ENCODE measurements around the gene HSPA1L.
"Not testable (repeated sequence)": the region's sequence is repeated elsewhere in the genome, so short reads cannot be mapped to it uniquely, and the experiment has no call there.

The HSPA1L gene

DNA sequence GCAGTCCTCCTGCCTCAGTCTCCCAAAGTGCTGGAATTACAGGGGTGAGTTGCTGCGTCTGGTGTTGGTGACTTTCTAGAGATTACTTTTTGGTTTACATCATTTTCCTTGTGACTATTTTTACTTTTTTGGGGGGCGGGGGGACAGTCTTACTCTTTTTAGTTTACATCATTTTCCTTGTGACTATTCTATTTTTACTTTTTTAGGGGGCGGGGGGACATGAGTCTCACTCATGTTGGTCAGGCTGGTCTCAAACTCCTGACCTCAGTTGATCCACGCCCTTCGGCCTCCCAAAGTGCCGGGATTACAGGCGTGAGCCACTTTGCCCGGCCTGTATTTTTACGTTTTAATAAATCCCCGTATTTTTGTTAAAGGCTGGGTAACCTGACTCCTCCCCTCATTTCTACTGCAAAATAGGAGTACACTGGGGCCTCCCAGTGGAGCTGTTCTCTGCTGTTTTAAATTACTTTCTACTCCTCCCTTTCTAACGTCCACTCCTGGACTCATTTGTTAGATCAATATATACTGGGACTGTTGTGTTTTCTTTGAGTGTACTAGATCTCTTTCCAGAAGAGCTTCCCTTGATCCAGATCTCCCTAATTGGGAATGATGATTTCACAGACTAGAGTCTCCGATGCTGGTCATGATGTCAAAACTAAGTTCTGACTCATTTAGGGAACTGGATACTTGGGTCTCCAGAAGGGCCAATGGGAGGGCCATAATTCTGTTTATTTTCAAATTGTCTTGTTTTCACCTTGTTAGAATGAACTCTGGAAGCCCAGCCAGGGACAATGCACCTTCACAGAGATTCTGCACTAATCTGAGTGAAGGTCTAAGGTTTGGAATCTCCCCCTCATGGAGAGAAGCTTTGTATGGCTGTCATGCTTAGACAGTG is 21.6 kb upstream of the HSPA1L start:
- no peak for DNase-seq

DNA sequence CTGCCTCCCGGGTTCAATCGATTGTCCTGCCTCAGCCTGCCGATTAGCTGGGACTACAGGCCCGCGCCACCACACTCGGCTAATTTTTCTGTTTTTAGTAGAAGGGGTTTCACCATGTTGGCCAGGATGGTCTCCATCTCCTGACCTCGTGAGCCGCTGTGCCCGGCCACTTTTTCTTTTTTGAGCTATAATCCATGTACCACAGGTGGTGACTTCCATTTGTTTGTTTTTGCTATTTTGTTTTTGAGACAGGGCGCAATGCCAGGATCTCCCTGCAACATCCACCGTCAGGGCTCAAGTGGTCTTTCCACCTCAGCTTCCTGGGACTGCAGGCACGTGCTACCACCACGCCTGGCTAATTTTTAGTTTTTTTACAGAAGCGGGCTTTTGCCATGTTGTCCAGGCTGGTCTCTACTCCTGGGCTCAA is 21.0 kb upstream of the HSPA1L start:
- DNase-seq = peak; percentile 27

GRCh38 chr6:31834367-31835250 is 19.5 kb upstream of the HSPA1L start:
- peak; percentile 96 for DNase-seq

DNA sequence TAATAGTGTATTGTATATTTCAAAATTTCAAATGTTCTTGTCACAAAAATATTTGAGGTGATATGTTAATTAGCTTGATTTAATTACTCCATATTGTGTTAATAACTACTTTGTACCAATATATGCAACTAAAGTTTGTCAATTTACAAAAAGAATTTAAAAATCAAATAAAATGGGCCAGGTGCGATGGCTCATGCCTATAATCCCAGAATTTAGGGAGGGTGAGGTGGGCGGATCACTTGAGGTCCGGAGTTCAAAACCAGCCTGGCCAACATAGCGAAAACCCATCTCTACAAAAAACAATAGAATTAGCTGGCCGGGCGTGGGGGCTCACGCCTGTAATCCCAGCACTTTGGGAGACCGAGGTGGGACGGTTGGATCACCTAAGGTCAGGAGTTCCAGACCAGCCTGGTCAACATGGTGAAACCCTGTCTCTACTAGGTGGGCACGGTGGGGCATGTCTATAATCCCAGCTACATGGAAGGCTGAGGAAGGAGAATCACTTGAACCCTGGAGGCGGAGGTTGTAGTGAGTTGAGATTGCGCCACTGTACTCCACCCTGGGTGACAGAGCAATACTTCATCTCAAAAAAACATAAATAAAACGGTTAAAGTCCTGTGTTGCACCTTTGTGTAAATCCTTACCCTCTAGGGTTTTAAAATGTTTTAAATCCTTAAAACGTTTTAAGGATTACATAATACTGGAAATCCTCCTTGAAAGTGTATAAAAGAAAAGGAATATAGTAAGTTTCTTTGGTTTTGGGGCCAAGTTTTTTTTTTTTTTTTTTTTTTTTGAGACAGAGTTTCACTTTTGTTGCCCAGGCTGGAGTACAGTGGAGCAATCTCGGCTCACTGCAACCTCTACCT is 16.5 kb upstream of the HSPA1L start:
- no peak for DNase-seq

DNA sequence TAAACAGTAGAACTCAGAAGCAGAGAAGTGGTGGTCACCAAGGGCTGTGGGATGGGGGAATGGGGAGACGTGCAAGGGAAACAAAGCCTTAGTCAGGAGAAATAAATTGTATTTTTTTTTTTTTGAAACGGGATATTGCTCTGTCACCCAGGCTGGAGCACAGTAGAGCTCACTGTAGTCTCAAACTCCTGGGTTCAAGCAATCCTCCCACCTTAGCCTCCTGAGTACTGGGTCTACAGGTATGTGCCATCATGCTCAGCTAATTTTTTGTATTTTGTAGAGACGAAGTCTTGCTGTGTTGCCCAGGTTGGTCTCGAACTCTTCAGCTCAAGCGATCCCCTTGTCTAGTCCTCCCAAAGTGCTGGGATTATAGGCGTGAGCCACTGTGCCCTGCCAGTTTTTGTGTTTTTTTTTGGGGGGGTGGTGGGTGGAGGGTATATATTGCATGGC is 15.8 kb upstream of the HSPA1L start:
- DNase-seq = no peak

DNA sequence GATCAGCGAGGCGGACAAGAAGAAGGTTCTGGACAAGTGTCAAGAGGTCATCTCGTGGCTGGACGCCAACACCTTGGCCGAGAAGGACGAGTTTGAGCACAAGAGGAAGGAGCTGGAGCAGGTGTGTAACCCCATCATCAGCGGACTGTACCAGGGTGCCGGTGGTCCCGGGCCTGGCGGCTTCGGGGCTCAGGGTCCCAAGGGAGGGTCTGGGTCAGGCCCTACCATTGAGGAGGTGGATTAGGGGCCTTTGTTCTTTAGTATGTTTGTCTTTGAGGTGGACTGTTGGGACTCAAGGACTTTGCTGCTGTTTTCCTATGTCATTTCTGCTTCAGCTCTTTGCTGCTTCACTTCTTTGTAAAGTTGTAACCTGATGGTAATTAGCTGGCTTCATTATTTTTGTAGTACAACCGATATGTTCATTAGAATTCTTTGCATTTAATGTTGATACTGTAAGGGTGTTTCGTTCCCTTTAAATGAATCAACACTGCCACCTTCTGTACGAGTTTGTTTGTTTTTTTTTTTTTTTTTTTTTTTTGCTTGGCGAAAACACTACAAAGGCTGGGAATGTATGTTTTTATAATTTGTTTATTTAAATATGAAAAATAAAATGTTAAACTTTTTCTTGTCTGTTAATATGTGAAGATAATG is 14.7 kb upstream of the HSPA1L start:
- DNase-seq = peak; percentile 71

- peak; percentile 100 for DNase-seq
Measured at GRCh38 chr6:31827286-31828079, 12.4 kb upstream of the HSPA1L start, which contains the start of gene HSPA1B. Gene HSPA1B (plus strand): TSS chr6:31827738. CDS start chr6:31827951, 213 bp downstream.

GRCh38 chr6:31826793-31827285 is 11.8 kb upstream of the HSPA1L start:
- peak; percentile 92 for DNase-seq

DNA sequence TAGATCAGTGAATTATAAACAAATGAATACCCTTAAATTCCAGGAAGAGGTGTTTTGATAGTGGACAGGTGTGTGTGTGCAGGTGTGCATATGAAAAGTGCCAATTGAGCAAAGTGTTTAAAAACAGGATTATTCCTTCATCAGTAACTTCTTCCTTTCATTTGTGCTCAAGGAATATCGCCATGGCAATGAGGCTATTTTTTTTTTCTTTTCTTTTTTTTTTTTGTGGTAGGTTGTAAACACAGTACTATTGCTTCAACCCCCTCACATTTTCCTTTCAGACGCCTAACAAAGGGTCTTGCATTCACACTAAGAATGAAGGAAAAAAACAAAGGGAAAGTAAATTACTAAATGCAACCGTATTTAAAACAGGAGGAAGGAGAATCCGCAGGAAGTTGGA is 10.5 kb upstream of the HSPA1L start:
- DNase-seq = no peak

GRCh38 chr6:31823592-31824196 is 8.6 kb upstream of the HSPA1L start:
- not testable (repeated sequence) for DNase-seq

- DNase-seq = peak; percentile 4
Measured at GRCh38 chr6:31822036-31822821, 7.1 kb upstream of the HSPA1L start.

GRCh38 chr6:31821301-31822035 is 6.4 kb upstream of the HSPA1L start:
- DNase-seq = peak; percentile 25

DNA sequence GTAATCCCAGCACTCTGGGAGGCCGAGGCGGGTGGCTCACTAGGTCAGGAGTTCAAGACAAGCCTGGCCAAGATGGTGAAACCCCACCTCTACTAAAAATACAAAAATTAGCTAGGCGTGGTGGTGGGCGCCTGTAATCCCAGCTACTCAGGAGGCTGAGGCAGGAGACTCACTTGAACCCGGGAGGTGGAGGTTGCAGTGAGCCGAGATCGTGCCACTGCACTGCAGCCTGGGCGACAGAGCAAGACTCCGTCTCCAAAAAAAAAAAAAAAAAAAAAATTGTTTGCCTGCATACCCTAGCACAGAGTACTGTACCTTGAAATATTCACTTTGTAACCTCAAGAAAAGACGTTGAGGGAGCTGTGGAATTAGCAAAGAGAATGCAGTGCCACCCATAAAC is 5.3 kb upstream of the HSPA1L start:
- DNase-seq = not testable (repeated sequence)

GRCh38 chr6:31819871-31820299 is 4.8 kb upstream of the HSPA1L start:
- no peak for DNase-seq

- not testable (repeated sequence) for DNase-seq
Measured at GRCh38 chr6:31817929-31818511, 2.9 kb upstream of the HSPA1L start.

DNA sequence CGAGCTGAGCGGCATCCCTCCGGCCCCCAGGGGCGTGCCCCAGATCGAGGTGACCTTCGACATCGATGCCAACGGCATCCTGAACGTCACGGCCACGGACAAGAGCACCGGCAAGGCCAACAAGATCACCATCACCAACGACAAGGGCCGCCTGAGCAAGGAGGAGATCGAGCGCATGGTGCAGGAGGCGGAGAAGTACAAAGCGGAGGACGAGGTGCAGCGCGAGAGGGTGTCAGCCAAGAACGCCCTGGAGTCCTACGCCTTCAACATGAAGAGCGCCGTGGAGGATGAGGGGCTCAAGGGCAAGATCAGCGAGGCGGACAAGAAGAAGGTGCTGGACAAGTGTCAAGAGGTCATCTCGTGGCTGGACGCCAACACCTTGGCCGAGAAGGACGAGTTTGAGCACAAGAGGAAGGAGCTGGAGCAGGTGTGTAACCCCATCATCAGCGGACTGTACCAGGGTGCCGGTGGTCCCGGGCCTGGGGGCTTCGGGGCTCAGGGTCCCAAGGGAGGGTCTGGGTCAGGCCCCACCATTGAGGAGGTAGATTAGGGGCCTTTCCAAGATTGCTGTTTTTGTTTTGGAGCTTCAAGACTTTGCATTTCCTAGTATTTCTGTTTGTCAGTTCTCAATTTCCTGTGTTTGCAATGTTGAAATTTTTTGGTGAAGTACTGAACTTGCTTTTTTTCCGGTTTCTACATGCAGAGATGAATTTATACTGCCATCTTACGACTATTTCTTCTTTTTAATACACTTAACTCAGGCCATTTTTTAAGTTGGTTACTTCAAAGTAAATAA is 2.2 kb upstream of the HSPA1L start:
- not testable (repeated sequence) for DNase-seq

DNA sequence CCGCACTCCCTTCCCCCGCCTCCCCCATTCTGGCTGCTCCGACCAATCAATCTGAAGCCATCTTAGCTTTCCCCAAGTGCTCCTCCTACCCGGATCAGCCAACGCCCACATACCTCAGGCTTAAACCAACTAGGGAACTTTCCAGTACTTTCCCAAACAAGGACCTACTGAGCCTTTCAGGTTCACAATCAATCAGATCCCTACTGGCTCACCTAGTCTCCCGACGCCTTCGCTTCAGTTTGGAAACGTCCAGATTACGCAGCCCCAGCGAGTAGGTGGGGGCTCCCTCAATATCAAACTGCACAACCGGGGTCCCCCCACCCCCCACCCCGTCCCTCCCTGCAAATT is 432 bp downstream of the HSPA1L start:
- peak; percentile 95 for DNase-seq

DNA sequence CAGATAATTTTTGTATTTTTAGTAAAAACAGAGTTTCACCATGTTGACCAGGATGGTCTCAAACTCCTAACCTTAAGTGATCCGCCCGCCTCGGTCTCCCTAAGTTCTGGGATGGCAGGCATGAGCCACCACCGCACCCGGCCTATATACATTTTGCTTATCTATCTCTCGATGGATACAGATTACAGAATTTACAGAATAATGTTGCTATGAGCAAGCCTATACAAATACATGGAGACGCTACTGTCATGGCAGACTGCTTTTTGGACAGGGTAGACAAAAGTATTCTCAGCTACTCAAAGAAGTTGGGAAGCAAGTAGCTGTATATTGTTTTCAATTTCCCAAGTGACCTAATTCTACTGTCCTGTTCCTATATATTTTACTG is 1.6 kb downstream of the HSPA1L start:
- no peak for DNase-seq

Data from DMS79 treated with DMSO at 0.1 percent for 48 hours (cell line).